Measurements from ENCODE around the gene PNMA1. TPM values are rescaled to one million over a fixed set of nuclear protein-coding genes. Genes with fewer than 3 reads are reported as not detected.
A peak's percentile ranks its signal among the peaks of the same experiment; 100 is the strongest.
"Not testable (repeated sequence)": the region's sequence is repeated elsewhere in the genome, so short reads cannot be mapped to it uniquely, and the experiment has no call there.

Gene PNMA1
- total RNA-seq, 4 donors from 2014 or later, result 12.6 to 58.0 (median 39.4) TPM

GRCh38 chr14:73713206-73713802, 880 bp downstream of the PNMA1 start:
- no peak for DNase-seq
- Histone ChIP-seq H3K4me1 (peaks cover 0 to 8% of the 10 kb centered on the region in 2 donors), H3K9me3 (no peaks in the 10 kb centered on the region), H3K27ac (peak overlapping the region; percentile 95 to 96), H3K36me3 (no peaks in the 10 kb centered on the region), H3K27me3 (no peaks in the 10 kb centered on the region), H3K4me3 (peak overlapping the region; percentile 90 to 96)
- TF ChIP-seq POLR2A (IDR thresholded peaks at IDR 0.05), result no peak
- TF ChIP-seq CTCF (IDR thresholded peaks at IDR 0.05), result no peak
- intact Hi-C loops (cut with DNase I; ENCODE audit: low total_unique reads), result no loop called here

GRCh38 chr14:73712540-73713180, 1.5 kb downstream of the PNMA1 start:
- TF ChIP-seq CTCF (IDR thresholded peaks at IDR 0.05) (no peak), POLR2A (IDR thresholded peaks at IDR 0.05) (no peak)
- Histone ChIP-seq H3K27me3 (no peaks in the 10 kb centered on the region), H3K9me3 (no peaks in the 10 kb centered on the region), H3K36me3 (no peaks in the 10 kb centered on the region), H3K27ac (peak overlapping the region; percentile 95 to 96), H3K4me3 (peak overlapping the region; percentile 90 to 96), H3K4me1 (peaks cover 0 to 1% of the 10 kb centered on the region in 2 donors)
- intact Hi-C loops (cut with DNase I; ENCODE audit: low total_unique reads), result no loop called here
- DNase-seq, result no peak

- H3K27ac ChIP-seq, result peak overlapping the region; percentile 95 to 96
- no peaks in the 10 kb centered on the region for H3K4me1 ChIP-seq
Observed at GRCh38 chr14:73712071-73712506, 2.1 kb downstream of the PNMA1 start.

GRCh38 chr14:73710737-73711136, 3.4 kb downstream of the PNMA1 start:
- TF ChIP-seq POLR2A (IDR thresholded peaks at IDR 0.05), result no peak
- TF ChIP-seq CTCF (IDR thresholded peaks at IDR 0.05), result no peak
- Histone ChIP-seq H3K27me3 (no peaks in the 10 kb centered on the region), H3K4me3 (no peak overlapping the region), H3K9me3 (no peaks in the 10 kb centered on the region), H3K4me1 (no peaks in the 10 kb centered on the region), H3K36me3 (no peaks in the 10 kb centered on the region), H3K27ac (no peak overlapping the region)
- DNase-seq, result no peak
- intact Hi-C loops (cut with DNase I; ENCODE audit: low total_unique reads), result no loop called here

More at GRCh38 chr14:73712071-73712506, 2.1 kb downstream of the PNMA1 start:
- Histone ChIP-seq H3K4me3 (peak overlapping the region; percentile 90 to 96), H3K27me3 (no peaks in the 10 kb centered on the region), H3K9me3 (no peaks in the 10 kb centered on the region), H3K36me3 (no peaks in the 10 kb centered on the region)
- intact Hi-C loops (cut with DNase I; ENCODE audit: low total_unique reads), result no loop called here
- no peak for DNase-seq
- TF ChIP-seq POLR2A (IDR thresholded peaks at IDR 0.05) (no peak), CTCF (IDR thresholded peaks at IDR 0.05) (no peak)

GRCh38 chr14:73709904-73710469, 4.2 kb downstream of the PNMA1 start:
- intact Hi-C loops (cut with DNase I; ENCODE audit: low total_unique reads), result no loop called here
- H3K4me1 ChIP-seq, result no peaks in the 10 kb centered on the region
- no peaks in the 10 kb centered on the region for H3K36me3 ChIP-seq
- TF ChIP-seq CTCF (IDR thresholded peaks at IDR 0.05) (no peak), POLR2A (IDR thresholded peaks at IDR 0.05) (no peak)
- no peak overlapping the region for H3K27ac ChIP-seq
- DNase-seq, result no peak
- H3K27me3 ChIP-seq, result no peaks in the 10 kb centered on the region
- no peak overlapping the region for H3K4me3 ChIP-seq
- no peaks in the 10 kb centered on the region for H3K9me3 ChIP-seq

- H3K4me3 ChIP-seq; H3K9me3 ChIP-seq; H3K27me3 ChIP-seq; H3K4me1 ChIP-seq; H3K36me3 ChIP-seq; intact Hi-C loops (cut with DNase I; ENCODE audit: low total_unique reads); DNase-seq; H3K27ac ChIP-seq: not testable (repeated sequence)
Observed at GRCh38 chr14:73708076-73708475, 6.1 kb downstream of the PNMA1 start.
